Esophagus muscularis mucosa (tissue), 4 donors: ENCODE results near the gene TBC1D32. TPM values are rescaled to one million over a fixed set of nuclear protein-coding genes. Genes with fewer than 3 reads are reported as not detected.

Source experiments
- DNase-seq: peaks from one replicate; pipeline ENCODE4 v3.0.0-alpha.2; 2017; ENCODE audit errors: extremely low spot score
- H3K27ac ChIP-seq, 4 donors: fragments of 200-600 bp; sonication (generic); replicated peaks in 1 of 4; 1 replicate in 3 of 4; 2 replicates in 1 of 4; pipeline ENCODE4 v1.5.1; 2016 to 2019; ENCODE audit warnings: mild to moderate bottlenecking in 1 of 4
- H3K27me3 ChIP-seq, 4 donors: fragments of 200-600 bp; sonication (generic); one replicate each; pipeline versions ENCODE4 v1.5.1 to v1.6.0; 2016 to 2019
- H3K36me3 ChIP-seq, 4 donors: fragments of 200-600 bp; sonication (generic); one replicate each; pipeline ENCODE4 v1.5.1; 2016 to 2019
- H3K4me1 ChIP-seq, 4 donors: fragments of 200-600 bp; sonication (generic); one replicate each; pipeline ENCODE4 v1.5.1; 2016 to 2019
- H3K4me3 ChIP-seq, 4 donors: fragments of 200-600 bp; sonication (generic); 1 replicate in 2 of 4; 2 replicates in 2 of 4; pipeline ENCODE4 v1.5.1; 2016 to 2019; ENCODE audit warnings: mild to moderate bottlenecking in 4 of 4, moderate library complexity in 1 of 4
- H3K9me3 ChIP-seq, 4 donors: fragments of 200-600 bp; sonication (generic); 1 replicate in 3 of 4; 2 replicates in 1 of 4; pipeline ENCODE4 v1.5.1; 2016 to 2019
- EP300 ChIP-seq: sonication (generic); formaldehyde crosslinking; IDR thresholded peaks from one replicate; pipeline ENCODE4 v1.6.1; 2017; ENCODE audit warnings: antibody characterized with exemption
- POLR2A ChIP-seq: fragments of 450-650 bp; IDR thresholded peaks from one replicate; pipeline ENCODE4 v1.6.1; 2017; ENCODE audit warnings: antibody characterized with exemption, moderate library complexity, mild to moderate bottlenecking, low read depth
- POLR2AphosphoS5 ChIP-seq, 2 donors: sonication (generic); formaldehyde crosslinking; IDR thresholded peaks; one replicate each; pipeline ENCODE4 v1.6.1; 2017; ENCODE audit warnings: antibody characterized with exemption in 2 of 2
- WGBS: methylation state at CpG from one replicate; pipeline ENCODE4 v1.1.5; 2018; 5-methylcytosine and 5-hydroxymethylcytosine counted together
- intact Hi-C: fragments of 100-400 bp; cut with DNase I; formaldehyde crosslinking; loops from one replicate; pipeline ENCODE4 v1.15.1; 2023
- total RNA-seq, 4 donors: library from RNA; depleted of rRNA; stranded (reverse); fragments of >200 nt; gene quantifications; one replicate each; pipeline versions ENCODE4 v1.1.0 to v1.2.1, GENCODE V29; 2016
- TF ChIP-seq, protein P1 (sequence below), 3 experiments: fragments of 200-600 bp in 2 of 3; fragments of 450-650 bp in 1 of 3; sonication (generic) in 2 of 3; IDR thresholded peaks; one replicate each; pipeline ENCODE4 v1.5.1; 2017 to 2019; ENCODE audit warnings: antibody characterized with exemption in 3 of 3, mild to moderate bottlenecking in 2 of 3, moderate library complexity in 1 of 3

TBC1D32 gene
- total RNA-seq, 4 donors from 2014 or later = 2.2 to 3.3 (median 2.8) TPM

- Histone ChIP-seq H3K36me3 (peaks cover 0 to 15% (median 4%) of the 10 kb centered on the region in 4 donors), H3K4me1 (peaks cover 0 to 3% (median 0%) of the 10 kb centered on the region in 4 donors), H3K27me3 (no peaks in the 10 kb centered on the region), H3K9me3 (peaks cover 0 to 36% (median 23%) of the 10 kb centered on the region in 4 donors), H3K27ac (no peak overlapping the region), H3K4me3 (no peak overlapping the region)
- 91% methylated on average over 3 of the region's 3 CpGs for WGBS
- DNase-seq = no peak
- intact Hi-C loops = no loop called here
- TF ChIP-seq EP300 (no peak), POLR2AphosphoS5 (IDR thresholded peaks at IDR 0.05) (no peak), POLR2A (no peak)
- TF ChIP-seq, protein P1, sequence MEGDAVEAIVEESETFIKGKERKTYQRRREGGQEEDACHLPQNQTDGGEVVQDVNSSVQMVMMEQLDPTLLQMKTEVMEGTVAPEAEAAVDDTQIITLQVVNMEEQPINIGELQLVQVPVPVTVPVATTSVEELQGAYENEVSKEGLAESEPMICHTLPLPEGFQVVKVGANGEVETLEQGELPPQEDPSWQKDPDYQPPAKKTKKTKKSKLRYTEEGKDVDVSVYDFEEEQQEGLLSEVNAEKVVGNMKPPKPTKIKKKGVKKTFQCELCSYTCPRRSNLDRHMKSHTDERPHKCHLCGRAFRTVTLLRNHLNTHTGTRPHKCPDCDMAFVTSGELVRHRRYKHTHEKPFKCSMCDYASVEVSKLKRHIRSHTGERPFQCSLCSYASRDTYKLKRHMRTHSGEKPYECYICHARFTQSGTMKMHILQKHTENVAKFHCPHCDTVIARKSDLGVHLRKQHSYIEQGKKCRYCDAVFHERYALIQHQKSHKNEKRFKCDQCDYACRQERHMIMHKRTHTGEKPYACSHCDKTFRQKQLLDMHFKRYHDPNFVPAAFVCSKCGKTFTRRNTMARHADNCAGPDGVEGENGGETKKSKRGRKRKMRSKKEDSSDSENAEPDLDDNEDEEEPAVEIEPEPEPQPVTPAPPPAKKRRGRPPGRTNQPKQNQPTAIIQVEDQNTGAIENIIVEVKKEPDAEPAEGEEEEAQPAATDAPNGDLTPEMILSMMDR (IDR thresholded peaks at IDR 0.05) = no peak
Measured at GRCh38 chr6:121263742-121264141, 70.5 kb downstream of the TBC1D32 start.

DNA sequence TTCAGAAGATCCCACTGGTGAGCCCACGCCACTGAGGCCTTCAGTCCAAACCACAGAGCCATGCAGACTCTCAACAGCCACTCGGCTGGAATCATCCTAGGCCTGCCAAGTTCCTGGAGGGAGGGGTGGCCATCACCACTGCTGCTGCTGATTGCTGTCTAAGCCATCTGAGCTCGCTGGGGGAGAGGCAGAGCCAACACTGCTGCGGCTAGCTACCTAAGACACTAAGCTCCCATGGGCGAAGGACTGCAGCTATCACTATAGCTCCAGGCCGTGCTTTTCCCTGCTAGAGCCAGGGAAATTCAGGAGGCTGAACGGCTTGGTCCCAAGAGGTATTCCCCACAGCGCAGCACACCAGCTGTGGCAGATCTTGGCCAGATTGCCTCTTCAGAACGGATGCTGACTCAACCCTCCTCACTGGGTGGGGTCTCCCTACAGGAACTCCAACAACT lies 73.6 kb downstream of the TBC1D32 start:
- Histone ChIP-seq H3K4me1 (peaks cover 0 to 3% (median 0%) of the 10 kb centered on the region in 4 donors), H3K27ac (no peak overlapping the region), H3K9me3 (peaks cover 0 to 24% (median 18%) of the 10 kb centered on the region in 4 donors), H3K4me3 (no peak overlapping the region), H3K36me3 (peaks cover 0 to 5% (median 0%) of the 10 kb centered on the region in 4 donors), H3K27me3 (no peaks in the 10 kb centered on the region)
- DNase-seq = no peak
- 80% methylated on average over 1 of the region's 9 CpGs for WGBS
- intact Hi-C loops = no loop called here
- TF ChIP-seq, protein P1 (IDR thresholded peaks at IDR 0.05) = no peak
- TF ChIP-seq EP300 = no peak
- no peak for TF ChIP-seq POLR2AphosphoS5 (IDR thresholded peaks at IDR 0.05)
- TF ChIP-seq POLR2A = no peak

DNA sequence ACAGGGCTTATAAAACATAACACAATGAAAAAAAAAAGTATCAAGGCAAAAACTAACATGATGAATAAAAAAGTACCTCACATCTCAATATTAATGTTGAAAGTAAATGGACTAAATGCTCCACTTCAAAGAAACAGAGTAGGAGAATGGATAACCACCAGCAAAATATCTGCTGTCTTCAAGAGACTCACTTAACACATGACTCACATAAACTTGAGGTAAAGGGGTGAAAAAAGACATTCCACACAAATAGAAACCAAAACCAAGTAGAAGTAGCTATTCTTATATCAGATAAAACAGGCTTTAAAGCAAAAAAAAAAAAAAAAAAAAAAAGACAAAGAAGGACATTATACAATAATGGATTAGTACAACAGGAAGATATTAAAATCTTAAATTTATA lies 86.9 kb downstream of the TBC1D32 start:
- intact Hi-C loops = no loop called here
- Histone ChIP-seq H3K36me3 (peaks cover 0 to 7% (median 0%) of the 10 kb centered on the region in 4 donors), H3K9me3 (peaks cover 0 to 24% (median 11%) of the 10 kb centered on the region in 4 donors)

DNA sequence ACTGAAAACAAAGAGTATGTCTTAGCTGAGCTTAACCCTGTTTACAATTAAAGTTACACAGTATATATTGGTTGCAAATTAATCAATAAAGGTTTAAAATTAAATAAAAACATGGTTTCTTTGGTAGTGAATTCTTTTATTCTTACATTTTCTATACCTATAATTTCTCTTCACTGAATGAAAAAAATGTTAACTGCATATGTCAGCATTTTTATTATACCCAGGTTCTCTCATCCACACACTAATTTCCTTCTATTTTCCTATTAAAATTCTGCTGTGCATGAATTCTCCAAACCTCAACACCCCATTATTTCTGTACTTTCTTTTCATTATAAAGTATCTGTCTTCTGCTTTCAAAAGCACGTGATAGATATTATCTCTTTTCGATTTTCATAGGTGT lies 91.9 kb downstream of the TBC1D32 start:
- WGBS = 96% methylated on average over 2 of the region's 2 CpGs
- Histone ChIP-seq H3K27me3 (no peaks in the 10 kb centered on the region), H3K4me3 (no peak overlapping the region), H3K27ac (no peak overlapping the region), H3K4me1 (no peaks in the 10 kb centered on the region), H3K9me3 (peaks cover 0 to 9% (median 7%) of the 10 kb centered on the region in 4 donors), H3K36me3 (peaks cover 0 to 7% (median 2%) of the 10 kb centered on the region in 4 donors)
- TF ChIP-seq EP300 (no peak), POLR2AphosphoS5 (IDR thresholded peaks at IDR 0.05) (no peak), POLR2A (no peak)
- TF ChIP-seq, protein P1 (IDR thresholded peaks at IDR 0.05) = no peak
- intact Hi-C loops = no loop called here
- DNase-seq = no peak

More for the DNA sequence above, 86.9 kb downstream of the TBC1D32 start:
- DNase-seq = no peak
- Histone ChIP-seq H3K4me1 (no peaks in the 10 kb centered on the region), H3K27ac (no peak overlapping the region), H3K27me3 (no peaks in the 10 kb centered on the region), H3K4me3 (no peak overlapping the region)
- TF ChIP-seq EP300 (no peak), POLR2A (no peak), POLR2AphosphoS5 (IDR thresholded peaks at IDR 0.05) (no peak)
- TF ChIP-seq, protein P1 (IDR thresholded peaks at IDR 0.05) = no peak

GRCh38 chr6:121237859-121238258 lies 96.4 kb downstream of the TBC1D32 start:
- no peak for DNase-seq
- Histone ChIP-seq H3K36me3 (peaks cover 0 to 4% (median 2%) of the 10 kb centered on the region in 4 donors), H3K27me3 (no peaks in the 10 kb centered on the region), H3K4me1 (no peaks in the 10 kb centered on the region), H3K4me3 (no peak overlapping the region), H3K9me3 (no peaks in the 10 kb centered on the region), H3K27ac (no peak overlapping the region)
- 100% methylated on average over 1 of the region's 1 CpG for WGBS
- TF ChIP-seq POLR2AphosphoS5 (IDR thresholded peaks at IDR 0.05) (no peak), POLR2A (no peak), EP300 (no peak)
- TF ChIP-seq, protein P1 (IDR thresholded peaks at IDR 0.05) = no peak
- intact Hi-C loops = no loop called here
